IPS-NIHi7 (cell line): ENCODE measurements around the gene LRRC75A.
"Not testable (repeated sequence)": the region's sequence is repeated elsewhere in the genome, so short reads cannot be mapped to it uniquely, and the experiment has no call there.

Experiments
- DNase-seq: peaks from one replicate; pipeline ENCODE4 v3.0.0; 2012; ENCODE audit warnings: mixed read lengths; ENCODE audit errors: extremely low spot score

The LRRC75A gene

DNA sequence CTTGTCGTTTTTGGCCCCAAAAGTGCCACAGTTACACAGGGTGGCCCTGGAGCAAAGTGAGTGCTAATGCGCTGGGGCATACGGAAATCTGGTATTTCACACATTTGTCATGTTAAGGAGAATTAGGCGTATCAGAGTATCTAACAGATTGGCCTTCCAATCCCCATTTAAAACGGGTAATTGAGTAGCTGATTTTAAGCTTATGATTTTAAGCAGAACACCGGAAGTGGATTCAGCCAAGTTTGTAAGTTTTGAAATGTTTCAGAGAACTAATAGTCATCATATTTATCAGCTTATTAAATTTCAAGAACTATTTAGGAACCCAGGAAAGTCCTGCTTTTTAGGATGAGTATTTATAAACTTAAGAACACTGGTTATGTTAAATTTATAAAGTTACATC, 19.5 kb downstream of the LRRC75A start:
- no peak for DNase-seq

DNA sequence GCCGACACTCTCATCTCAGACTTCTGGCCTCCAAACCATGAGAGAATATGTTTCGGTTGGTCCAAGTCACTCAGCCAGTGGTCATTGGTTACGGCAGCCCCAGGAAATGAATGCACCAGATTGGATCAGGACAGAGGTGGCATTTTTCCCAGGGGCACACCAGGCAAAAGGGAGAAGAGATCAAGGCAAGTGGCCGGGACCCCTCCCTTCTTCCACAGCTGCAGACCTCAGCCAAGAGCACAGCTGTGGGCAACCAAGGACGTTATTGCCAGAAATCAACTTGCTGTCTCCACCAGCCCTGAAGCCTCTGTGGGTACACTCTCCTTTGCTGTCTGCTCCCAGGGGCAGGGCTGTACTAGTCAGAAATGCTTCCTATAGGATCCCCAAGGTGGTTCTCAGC, 20.7 kb downstream of the LRRC75A start:
- no peak for DNase-seq

DNA sequence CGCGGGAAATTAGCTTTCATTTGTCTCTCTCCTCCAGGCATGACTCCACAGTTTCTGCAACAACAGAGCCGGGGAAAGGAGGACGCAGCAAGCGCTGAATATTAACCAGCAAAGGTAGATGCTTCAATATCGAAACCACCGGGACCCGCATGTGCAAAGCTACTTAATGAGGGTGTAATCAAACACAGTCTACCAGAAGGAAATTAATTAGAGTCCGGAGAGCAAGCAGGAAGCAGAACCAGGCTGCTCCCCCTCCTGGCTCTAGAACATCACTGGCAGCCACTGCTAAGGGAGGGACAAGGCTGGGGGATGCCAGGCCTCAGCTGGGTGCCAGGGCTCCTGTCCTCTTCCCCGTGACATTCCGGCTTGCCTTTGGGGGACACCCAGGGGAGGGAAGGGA, 21.7 kb downstream of the LRRC75A start:
- no peak for DNase-seq

DNA sequence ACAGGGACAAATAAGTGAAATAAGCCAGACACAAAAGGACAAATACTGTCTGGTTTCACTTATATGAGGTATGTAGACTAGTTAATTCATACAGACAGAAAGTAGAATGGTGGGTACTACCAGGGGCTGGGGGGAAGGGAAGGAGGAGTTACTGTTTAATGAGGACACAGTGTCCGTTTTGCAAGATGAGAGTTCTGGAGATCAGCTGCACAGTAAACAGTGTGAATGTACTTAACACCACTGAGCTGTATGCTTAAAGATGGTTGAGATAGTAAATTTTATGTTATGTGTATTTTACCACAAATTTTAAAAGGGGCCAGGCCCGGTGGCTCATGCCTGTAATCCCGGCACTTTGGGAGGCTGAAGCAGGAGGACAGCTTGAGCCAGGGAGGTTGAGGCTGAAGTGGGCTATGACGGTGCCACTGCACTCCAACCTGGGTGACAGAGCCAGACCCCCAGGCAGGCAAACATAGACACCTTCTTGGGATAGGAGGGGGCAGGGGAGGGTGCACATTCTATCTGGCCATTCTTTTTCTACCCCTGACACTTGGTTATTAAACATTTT, 23.5 kb downstream of the LRRC75A start:
- no peak for DNase-seq

DNA sequence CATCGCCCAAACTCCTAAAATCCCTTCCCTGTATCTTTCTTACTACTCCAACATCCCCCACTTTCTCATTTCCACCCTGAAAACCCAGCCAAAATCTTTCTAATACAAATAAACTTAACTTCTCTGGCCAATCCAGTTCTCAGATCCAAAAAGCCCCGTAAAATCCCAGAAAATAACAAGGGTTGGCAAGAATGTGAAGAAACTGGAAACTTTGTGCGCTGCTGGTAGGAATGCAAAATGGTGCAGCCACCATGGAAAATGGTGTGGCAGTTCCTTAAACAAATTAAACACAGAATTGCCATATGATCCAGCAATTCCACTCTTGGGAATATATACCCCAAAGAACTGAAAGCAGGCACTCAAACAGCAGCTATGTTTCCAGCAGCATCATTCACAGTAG, 24.1 kb downstream of the LRRC75A start:
- DNase-seq, result no peak

DNA sequence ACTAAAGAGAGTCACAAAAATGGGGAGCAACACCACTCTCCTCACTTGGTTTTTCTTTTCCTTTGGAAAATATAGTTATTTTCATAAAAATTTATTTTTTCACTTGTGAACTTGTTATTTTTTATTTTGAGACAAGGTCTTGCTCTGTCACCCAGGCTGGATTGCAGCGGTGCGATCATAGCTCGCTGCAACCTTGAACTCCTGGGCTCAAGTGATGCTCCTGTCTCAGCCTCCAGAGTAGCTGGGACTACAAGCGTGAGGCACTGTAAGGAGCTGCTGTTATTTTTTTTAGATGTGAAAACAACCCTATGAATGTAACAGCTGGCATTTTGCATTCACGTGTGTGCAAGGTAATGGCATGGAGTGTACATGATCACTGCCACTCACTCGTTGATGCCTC, 24.9 kb downstream of the LRRC75A start:
- no peak for DNase-seq

DNA sequence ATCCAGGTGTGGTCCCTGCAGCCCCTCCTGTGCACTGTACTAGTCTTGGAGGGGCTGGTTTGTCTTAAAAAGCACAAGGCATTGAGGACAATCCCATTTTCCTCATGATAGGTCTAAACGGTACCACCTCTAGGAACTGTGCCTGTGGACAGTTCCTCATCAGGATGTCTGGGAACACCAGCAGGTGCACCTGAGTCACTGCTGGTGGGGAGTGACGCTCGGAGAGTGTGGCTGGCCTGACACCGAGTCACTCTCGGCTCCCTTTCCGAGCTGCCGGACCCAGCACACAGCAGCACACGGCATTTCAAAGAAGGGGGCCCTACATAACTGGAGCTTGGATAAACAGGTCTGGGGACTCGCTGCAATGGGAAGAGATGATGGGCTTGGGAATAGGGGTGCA, 25.6 kb downstream of the LRRC75A start:
- DNase-seq, result no peak

DNA sequence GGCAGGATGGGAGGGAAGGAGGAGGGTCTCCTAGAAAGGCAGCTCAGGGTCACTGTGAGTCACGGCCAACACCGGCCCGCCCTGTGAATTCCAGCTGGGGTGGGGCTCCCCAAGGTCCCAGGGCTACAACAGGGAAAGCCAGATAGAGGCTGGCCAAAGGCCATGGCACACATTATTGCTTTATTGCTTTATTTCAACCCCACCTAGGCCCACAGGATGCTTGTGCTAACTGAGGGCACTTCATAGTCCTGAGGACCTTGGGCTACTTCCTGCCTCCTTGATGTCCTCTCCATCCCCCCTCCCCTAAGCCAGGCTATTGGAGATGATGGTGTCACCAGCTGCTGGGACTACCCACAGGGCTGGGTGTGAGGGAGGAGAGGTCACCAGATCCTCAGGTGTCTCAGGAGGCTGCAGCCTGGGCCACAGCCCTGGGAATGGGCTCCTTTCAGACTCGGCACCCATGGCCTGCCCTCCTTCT, 26.1 kb downstream of the LRRC75A start:
- no peak for DNase-seq

DNA sequence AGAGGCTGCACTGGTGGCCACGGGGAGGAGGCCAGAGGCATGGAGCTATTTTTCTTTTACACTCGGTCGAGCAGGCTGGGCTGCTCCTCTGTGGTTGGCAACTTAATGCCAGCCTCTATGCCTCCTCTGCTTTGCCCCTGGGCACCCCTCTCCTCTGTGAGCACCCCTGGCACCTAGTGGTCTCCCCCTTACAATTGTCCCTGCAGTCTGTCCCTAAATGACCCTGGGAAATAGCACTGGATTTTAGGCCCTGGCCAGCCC, 27.0 kb downstream of the LRRC75A start:
- DNase-seq, result no peak

DNA sequence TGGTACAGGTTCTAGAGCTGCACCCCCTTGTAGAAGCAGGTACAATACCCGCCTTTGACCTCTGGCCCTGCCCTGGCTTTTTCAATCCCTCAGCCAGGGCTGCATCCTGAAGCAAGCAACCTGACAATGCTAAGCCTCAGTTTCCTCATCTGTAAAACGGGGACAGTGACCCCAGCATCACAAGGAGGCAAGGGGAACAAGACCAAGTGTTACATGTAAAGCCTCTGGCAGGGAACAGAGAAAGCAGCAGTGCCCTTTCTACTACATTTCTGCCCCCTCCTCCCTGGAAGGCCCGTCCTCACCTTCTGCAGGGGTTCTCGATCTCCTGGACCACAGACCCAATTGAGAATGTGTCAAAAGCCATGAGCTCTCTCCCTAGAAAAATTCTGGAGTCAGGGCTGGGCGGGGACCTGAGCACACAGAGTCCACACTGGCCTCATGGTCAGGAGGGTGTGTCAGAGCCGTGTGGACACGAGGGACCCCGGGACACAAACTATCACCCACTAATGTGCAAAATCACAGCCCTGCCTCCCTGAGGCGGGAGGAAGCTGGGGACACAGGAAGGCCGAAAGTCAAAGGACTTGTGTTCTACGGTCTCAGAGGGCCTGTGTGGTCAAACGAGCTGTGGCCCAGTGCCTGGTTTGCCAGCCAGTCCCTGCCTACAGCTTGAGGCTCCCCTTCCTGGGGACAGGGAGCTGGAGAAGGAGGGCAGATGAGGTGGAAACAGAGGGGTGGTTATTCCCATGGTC, 27.5 kb downstream of the LRRC75A start:
- DNase-seq, result no peak

DNA sequence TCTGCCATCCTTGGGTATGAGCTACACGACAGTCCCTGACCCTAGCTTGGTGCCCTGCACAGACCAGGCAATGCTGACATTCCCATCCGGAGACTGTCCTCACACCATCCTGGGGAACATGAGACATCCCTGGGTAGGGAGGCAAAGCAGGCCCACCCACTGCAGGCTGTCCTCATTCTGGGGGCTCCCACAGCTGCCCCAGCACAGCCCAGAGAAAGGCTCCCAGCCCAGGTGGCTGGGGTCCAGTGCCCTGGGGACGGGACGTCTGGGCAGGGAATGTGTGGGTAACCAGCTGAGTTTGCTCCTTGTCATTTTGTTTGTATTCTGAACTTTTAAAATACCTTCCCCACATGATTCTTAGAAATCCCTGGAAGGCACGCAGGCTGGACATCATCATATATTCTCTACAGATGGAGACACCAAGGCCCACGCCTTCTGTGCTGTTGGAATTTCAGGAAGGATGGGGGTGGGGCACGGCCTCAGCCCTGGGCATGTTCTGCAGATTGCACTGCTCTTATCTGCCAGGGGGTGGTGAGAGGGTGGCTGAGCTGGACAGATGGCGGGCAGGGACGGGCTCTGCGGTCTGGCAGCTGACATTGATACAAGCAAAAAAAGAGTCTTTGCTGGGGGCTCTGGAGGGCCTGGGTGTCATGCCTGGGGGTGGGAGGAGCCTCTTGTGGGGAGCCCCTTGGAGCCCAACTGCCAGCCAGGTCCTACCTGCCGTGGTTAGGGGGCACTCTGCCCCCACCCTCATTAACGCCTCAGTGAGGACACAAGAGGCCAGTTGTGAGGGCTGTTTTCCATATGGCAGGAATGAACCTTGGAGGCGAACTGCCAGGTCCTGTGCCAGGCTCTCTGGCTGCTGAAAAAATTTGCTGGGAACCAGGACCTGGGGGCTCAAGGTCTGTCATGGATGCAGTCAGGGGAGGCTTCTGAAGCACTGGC, 28.4 kb downstream of the LRRC75A start:
- no peak for DNase-seq

DNA sequence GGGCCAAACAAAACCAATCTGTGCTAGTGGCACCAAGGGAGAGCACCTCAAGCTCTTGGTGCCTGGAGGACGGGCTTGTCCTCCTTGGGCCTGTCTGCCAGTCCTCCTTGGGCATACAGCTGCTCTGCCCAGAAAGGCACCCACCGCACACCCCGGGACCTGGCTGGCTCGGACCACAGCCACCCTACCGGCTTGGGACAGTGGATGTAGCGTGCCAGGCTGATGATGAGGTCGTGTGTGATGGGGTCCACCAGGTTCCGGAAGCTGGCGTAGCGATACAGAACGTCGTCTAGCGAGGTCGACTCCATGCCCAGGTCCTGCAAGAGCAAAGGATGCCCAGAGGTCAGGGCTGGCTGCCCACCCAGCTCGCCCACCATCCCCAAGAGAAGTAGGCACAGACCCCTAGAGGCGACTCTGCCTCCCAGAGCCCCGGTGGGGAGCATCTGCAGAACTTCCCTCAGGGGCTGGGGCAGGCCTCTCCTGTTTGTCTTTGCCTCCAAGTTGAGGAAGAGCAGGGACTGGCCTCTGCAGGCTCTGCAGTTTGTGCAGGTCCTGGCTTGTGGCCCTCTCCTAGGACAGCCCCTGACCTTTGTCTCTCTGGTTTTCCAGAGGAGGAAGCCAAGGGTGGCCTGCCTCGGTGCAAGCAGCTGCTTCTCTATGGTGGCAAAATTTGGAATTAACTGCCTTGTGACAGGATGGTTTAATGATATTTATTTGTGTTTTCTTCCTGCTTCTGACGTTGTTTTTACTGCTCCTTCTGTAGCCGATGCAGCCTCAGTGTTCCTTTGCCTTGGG, 29.7 kb downstream of the LRRC75A start:
- DNase-seq, result no peak

DNA sequence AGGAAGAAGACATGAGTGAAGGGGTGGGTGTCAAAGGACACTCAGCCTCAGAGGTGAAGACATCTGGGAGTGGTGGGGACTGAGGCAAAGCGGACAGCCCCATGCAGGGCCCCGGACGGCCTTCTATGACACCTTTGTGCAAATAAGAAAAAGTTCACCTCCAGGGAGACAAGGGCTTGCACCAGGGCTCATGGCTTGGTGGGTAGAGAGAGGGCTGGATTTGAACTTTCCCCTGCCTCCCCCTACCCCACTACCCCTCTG, 30.5 kb downstream of the LRRC75A start:
- DNase-seq, result no peak

DNA sequence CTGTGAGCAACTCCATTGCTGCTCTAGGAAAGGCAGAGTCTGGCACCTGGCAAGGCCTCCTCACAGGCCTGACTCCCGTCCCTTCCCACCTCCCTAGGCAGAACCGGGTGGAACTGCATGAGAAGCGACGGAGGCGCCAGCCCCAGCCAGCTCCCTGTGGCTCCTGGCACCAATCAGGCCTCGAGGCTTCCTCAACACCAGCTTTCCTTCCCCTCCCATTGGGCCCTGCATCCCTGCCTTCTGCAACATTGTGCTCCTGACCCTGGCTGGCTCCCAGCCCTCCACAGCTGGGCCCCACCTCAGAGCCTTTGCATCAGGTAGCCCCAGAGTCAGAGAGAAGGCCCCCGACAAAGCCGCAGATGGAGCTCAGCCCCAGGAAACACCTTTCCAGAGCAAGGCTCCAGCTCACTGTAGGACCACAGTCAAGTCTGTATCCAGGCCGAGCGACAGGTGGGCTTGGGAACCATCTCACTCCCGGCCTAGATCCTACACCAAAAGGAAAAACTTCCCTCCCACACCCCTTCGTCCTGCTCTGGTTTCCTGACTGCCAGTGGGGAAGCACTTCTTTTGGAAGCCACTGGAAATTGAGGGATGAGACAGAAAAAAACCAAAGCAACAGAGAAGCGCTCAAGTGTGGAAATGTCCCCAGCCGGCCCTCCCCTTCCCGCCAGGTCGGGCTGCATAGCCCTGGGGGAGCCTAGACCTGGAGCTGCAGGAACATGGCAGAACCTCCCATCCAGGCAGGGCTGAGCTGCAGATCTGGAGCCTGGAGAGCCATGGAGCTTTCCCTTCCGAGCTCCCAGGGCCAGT, 31.0 kb downstream of the LRRC75A start:
- DNase-seq, result no peak

DNA sequence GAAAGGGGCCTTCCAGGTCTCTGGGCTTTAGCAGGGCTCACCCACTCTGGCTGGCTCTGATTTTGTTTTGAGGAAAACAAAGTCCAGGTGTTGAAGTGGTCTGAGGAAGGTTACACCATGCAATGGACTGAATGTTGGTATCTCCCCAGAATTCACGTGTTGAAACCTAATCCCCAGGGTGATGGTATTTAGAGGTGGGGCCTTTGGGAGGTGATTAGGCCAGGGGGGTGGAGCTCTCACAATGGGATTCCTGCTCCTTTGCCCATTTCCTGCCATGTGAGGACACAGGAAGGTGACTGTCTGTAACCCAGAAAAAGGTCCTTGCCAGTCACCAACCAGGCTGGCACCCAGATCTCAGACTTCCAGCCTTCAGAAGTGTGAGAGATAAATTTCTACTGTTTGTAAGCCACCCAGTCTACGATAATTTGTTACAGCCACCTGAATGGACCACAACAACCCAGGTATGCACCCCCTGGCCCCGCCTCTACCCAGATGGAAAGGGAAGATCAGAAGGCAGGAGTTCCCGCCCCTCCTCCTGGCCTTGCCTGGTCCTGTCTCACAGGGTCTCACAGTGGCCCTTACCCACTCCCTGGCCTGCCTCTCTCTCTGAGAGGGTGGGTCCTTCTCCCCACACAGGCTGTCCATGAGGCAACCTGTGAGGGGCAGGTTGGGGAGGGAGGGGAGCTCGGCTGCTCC, 32.0 kb downstream of the LRRC75A start:
- DNase-seq, result no peak

DNA sequence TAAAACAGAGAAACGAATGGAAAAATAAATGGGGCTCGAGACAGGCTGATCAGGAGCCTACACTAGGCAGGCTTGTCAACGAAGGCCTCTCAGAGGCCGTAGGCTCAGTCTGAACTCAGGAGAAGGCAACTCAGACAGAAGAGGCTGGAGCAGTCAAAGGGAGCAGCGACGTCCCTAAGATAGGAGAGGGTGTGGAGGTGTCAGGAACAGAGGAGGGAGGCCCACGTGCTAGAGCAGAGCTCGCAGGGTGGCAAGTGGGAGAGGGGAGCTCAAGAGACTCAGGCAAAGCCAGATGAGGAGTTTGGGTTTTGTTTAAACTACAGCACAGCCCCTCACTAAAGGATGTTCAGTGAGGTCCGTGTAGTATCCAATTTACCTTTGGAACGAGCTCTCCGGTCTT, 32.7 kb downstream of the LRRC75A start:
- no peak for DNase-seq

DNA sequence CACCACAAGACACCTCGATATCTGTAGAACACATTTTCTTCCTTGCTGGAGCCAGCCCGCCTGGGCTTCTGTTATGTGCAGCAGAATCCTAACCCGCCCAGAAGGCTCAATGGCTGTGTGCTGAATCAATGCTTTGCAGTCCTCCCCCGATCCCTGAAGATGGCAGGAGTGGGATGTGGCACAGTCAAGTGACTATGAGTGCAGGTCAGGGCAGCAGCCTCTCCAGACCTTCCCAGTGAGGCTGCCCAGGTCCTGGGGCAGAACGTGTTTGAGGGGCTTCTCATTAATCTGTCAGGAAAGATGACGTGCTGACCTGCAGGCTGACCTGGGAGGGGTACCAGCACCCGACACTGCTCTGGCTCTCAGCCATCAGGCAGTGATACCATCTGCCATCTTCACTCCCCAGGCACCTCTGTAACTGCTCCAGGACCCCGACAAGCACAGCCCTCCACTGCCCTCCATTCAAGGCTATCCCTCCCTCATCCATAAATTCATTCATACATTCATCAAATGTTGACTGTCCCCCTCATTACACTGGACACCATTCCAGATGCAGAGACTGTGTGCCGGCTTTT, 35.2 kb downstream of the LRRC75A start:
- DNase-seq, result no peak

DNA sequence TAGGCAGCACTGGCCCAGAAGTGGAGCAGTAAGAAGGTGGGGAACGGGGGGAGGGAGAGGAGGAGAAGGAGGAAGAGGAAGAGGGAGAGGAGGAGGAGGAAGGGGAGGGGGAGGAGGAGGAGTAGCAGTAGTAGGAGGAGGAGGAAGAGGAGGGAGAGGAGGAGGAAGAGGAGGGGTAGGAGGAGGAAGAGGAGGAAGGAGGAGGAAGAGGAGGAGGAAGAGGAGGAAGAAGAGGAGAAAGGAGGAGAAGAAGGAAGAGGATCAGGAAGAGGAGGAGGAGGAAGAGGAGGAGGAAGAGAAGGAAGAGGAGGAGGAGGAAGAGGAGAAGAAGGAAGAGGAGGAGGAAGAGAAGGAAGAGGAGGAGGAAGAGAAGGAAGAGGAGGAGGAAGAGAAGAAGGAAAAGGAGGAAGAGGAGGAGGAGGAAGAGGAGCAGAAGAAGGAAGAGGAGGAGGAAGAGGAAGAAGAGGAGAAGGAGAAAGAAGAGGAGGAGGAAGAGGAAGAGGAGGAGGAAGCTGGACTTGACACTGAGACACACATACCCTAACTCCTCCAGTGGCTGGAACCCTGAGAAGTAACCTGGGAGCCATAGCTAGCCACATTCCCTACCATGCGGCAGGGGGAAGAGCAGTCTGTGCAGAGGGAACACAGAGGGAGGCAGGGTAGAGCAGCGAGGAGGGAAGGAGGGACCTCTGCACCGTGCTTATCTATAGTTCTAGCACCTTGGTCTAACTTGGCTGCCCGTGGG, 35.8 kb downstream of the LRRC75A start:
- DNase-seq, result no peak

DNA sequence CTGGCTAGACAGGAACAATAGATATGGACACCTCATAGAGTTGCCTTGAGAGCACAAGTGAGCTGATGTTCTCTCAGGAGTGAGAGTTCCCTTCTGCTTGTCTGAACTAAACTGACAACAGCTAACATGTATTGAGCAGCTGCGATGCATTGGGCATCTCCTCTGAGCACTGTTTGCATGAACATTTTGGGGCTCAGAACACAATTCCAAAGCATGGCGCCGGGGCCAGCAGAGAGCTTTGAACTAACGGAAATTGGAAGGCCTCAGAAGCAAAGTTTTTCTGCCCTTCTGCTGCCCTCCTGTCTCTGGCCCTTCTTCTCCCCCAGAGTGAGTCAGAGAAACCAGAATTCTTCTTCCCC, 38.5 kb downstream of the LRRC75A start:
- DNase-seq, result no peak

DNA sequence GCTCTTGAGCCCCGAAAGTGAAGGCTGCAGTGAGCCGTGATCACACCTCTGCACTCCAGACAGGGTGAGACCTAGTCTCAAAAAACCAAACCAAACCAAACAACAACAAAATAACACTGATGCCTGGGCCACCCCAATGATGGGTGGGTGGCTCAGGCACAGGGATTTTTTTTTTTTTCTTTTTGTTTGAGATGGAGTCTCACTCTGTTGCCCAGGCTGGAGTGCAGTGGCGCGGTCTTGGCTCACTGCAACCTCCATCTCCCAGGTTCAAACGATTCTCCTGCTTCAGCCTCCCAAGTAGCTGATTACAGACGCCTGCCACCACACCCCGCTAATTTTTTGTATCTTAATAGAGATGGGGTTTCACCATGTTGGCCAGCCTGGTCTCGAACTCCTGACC, 39.7 kb downstream of the LRRC75A start:
- DNase-seq, result not testable (repeated sequence)
